WERI-Rb-1 (cell line): ENCODE results near the gene RAB30.

Experiments used
- DNase-seq: peaks from one replicate; pipeline ENCODE4 v3.0.0-alpha.2; 2020
- H3K27ac ChIP-seq: fragments of 250-450 bp; sonication (Bioruptor Pico); 2 replicates; pipeline ENCODE4 v1.5.1; 2020; ENCODE audit warnings: mild to moderate bottlenecking, moderate library complexity
- H3K27me3 ChIP-seq: fragments of 250-450 bp; sonication (Bioruptor Pico); 2 replicates; pipeline ENCODE4 v1.5.1; 2021; ENCODE audit warnings: mild to moderate bottlenecking, low read depth, moderate library complexity; ENCODE audit not compliant: insufficient read depth, severe bottlenecking
- H3K36me3 ChIP-seq: fragments of 250-450 bp; sonication (Bioruptor Pico); 2 replicates; pipeline ENCODE4 v1.5.1; 2020; ENCODE audit warnings: mild to moderate bottlenecking, moderate library complexity
- H3K4me3 ChIP-seq: 2 replicates; pipeline ENCODE4 v1.5.1; 2011; ENCODE audit warnings: low read depth, mild to moderate bottlenecking, control low read depth, low read length
- H3K9me3 ChIP-seq: fragments of 250-450 bp; sonication (Bioruptor Pico); 2 replicates; pipeline ENCODE4 v1.5.1; 2021; ENCODE audit warnings: mild to moderate bottlenecking, moderate library complexity; ENCODE audit not compliant: severe bottlenecking
- CTCF ChIP-seq: IDR thresholded peaks from 2 replicates; pipeline ENCODE4 v1.5.1; 2011; ENCODE audit warnings: low read depth, mild to moderate bottlenecking, control low read depth, inconsistent platforms, low read length

The RAB30 gene

GRCh38 chr11:83002522-83002921 lies 69.2 kb downstream of the RAB30 start:
- no peaks in the 10 kb centered on the region for H3K9me3 ChIP-seq
- H3K27ac ChIP-seq, result no peak overlapping the region
- H3K4me3 ChIP-seq, result no peak overlapping the region
- TF ChIP-seq CTCF, result no peak
- H3K36me3 ChIP-seq, result no peaks in the 10 kb centered on the region
- no peaks in the 10 kb centered on the region for H3K27me3 ChIP-seq
- DNase-seq, result no peak

- DNase-seq, result no peak
- H3K9me3 ChIP-seq, result no peaks in the 10 kb centered on the region
- H3K4me3 ChIP-seq, result no peak overlapping the region
- no peaks in the 10 kb centered on the region for H3K27me3 ChIP-seq
- H3K36me3 ChIP-seq, result no peaks in the 10 kb centered on the region
- no peak for TF ChIP-seq CTCF
- no peak overlapping the region for H3K27ac ChIP-seq
These were observed 69.6 kb downstream of the RAB30 start for GRCh38 chr11:83002053-83002452.

DNA sequence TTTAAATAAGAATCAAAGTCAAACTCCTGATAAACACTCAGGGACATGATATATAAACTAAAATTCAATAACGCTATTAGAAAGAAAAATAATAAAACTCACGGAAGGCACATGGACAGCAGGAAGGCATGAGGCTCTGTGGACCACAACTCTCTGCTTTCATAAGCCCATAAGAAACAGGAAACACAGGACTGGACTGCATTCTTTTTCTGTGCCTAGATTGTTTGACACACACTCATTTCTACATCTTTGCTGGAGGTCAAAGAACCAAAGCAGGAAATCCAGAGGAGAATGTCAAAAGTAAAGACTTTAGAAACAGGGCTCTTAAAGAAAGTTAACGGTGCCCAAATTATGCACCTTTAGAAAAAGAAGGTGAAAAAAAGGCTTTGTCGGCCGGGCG lies 71.3 kb downstream of the RAB30 start:
- Histone ChIP-seq H3K27me3 (no peaks in the 10 kb centered on the region), H3K9me3 (no peaks in the 10 kb centered on the region), H3K27ac (no peak overlapping the region), H3K4me3 (no peak overlapping the region), H3K36me3 (no peaks in the 10 kb centered on the region)
- no peak for DNase-seq
- TF ChIP-seq CTCF, result no peak

- no peaks in the 10 kb centered on the region; the same call in 1 of the 2 replicates for H3K36me3 ChIP-seq
- no peaks in the 10 kb centered on the region for H3K9me3 ChIP-seq
- no peak overlapping the region for H3K4me3 ChIP-seq
- DNase-seq, result no peak
- no peak overlapping the region for H3K27ac ChIP-seq
- TF ChIP-seq CTCF, result no peak
- no peaks in the 10 kb centered on the region for H3K27me3 ChIP-seq
These were observed 72.5 kb downstream of the RAB30 start for GRCh38 chr11:82999232-82999631.

DNA sequence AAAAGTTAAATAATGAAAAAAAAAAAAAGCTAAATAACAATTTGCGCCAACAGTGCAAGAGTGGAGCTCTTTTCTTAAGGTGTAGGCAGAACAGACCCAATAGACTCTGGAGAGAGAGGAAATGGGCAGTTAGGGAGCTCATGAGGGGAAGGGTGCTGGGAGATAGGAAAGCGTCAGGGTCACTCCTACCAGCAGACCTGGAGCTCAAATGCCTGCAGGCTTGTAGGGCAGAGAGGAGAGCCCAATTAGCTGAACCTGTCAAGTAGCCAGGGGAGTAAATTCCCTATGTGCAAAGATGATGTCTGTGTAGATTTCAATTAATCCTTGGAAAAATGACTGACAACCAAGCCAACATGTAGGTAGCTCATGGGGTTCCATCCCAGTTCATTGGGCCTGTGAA lies 73.0 kb downstream of the RAB30 start:
- Histone ChIP-seq H3K4me3 (no peak overlapping the region), H3K27ac (no peak overlapping the region), H3K27me3 (no peaks in the 10 kb centered on the region), H3K36me3 (no peaks in the 10 kb centered on the region; the same call in none of the 2 replicates), H3K9me3 (no peaks in the 10 kb centered on the region)
- no peak for TF ChIP-seq CTCF
- DNase-seq, result no peak

DNA sequence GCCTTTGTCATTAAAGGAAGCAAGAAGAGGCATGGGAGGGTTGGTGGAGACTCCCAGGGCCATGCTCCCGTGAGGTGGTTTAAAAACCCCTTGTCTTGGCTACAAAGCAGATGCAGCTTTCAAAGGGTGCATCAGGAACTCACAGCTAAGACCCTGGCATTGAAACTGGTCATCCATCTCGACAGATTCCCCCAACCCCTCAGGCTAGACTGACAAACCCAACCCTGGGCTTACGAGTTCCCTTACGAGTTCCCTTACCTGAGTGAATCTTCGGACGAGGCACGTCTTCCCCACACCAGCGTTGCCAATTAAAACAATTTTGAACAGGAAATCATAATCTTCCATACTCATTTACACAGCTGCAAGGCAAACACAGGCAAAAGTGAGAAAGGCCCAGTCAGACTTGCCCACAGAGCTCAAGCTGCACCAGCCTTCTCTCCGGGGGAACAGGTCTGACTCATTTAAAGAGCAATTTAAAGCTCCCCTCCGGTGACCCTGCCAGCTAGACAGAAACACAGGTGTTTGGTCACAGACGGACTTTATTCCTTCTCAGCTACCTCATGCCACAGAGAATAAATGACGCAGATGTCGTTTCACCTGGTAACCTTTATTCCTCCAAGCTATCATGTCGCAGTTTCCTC lies 74.6 kb downstream of the RAB30 start:
- Histone ChIP-seq H3K27me3 (no peaks in the 10 kb centered on the region), H3K27ac (no peak overlapping the region), H3K4me3 (no peak overlapping the region), H3K36me3 (no peaks in the 10 kb centered on the region; the same call in none of the 2 replicates), H3K9me3 (no peaks in the 10 kb centered on the region)
- DNase-seq, result no peak
- TF ChIP-seq CTCF, result no peak
